SJCRH30 (cell line): ENCODE measurements around the gene TAS2R31. TPM values are rescaled to one million over a fixed set of nuclear protein-coding genes. Genes with fewer than 3 reads are reported as not detected.
"Not testable (repeated sequence)": the region's sequence is repeated elsewhere in the genome, so short reads cannot be mapped to it uniquely, and the experiment has no call there.

Experiments used
- DNase-seq, 2 experiments: peaks; one replicate each; pipeline ENCODE4 v3.0.0-alpha.2; 2015 to 2020
- H3K27ac ChIP-seq: fragments of 250-450 bp; sonication (Bioruptor Pico); 2 replicates; pipeline ENCODE4 v1.5.1; 2020; ENCODE audit warnings: mild to moderate bottlenecking, moderate library complexity
- H3K27me3 ChIP-seq: fragments of 250-450 bp; sonication (Bioruptor Pico); 2 replicates; pipeline ENCODE4 v1.5.1; 2020; ENCODE audit warnings: mild to moderate bottlenecking, moderate library complexity
- H3K36me3 ChIP-seq: fragments of 250-450 bp; sonication (Bioruptor Pico); 2 replicates; pipeline ENCODE4 v1.5.1; 2020; ENCODE audit warnings: mild to moderate bottlenecking, moderate library complexity
- H3K4me1 ChIP-seq: fragments of 250-450 bp; sonication (Bioruptor Pico); 2 replicates; pipeline ENCODE4 v1.5.1; 2020; ENCODE audit warnings: mild to moderate bottlenecking, moderate library complexity
- H3K4me3 ChIP-seq: fragments of 250-450 bp; sonication (Bioruptor Pico); 2 replicates; pipeline ENCODE4 v1.5.1; 2020; ENCODE audit warnings: mild to moderate bottlenecking, moderate library complexity
- H3K9me3 ChIP-seq: fragments of 250-450 bp; sonication (Bioruptor Pico); replicated peaks from 2 replicates; pipeline ENCODE4 v1.5.1; 2020; ENCODE audit warnings: mild to moderate bottlenecking, moderate library complexity
- total RNA-seq: library from RNA; depleted of rRNA; stranded (reverse); fragments of >200 nt; shearing (Covaris generic); gene quantifications from 2 replicates; pipeline ENCODE4 v1.2.3, GENCODE V29; 2014; rRNA removed

Gene TAS2R31
- total RNA-seq = 1.5 and 2.7 TPM in 2 replicates

- Histone ChIP-seq H3K36me3 (0 out of 2 replicates have a peak, but pooled peaks cover 3% of the 10 kb centered on the region), H3K4me1 (no peaks in the 10 kb centered on the region), H3K27ac (no peak within 1 kb of the TSS), H3K4me3 (no peak within 1 kb of the TSS), H3K9me3 (no peaks in the 10 kb centered on the region), H3K27me3 (no peaks in the 10 kb centered on the region)
- no peak for DNase-seq
These were observed at the start of gene TAS2R31 for GRCh38 chr12:11031307-11031706. Gene TAS2R31, minus strand, starts transcription at chr12:11031407. Its CDS starts 72 bp downstream, at chr12:11031335.

- no peaks in the 10 kb centered on the region for H3K27me3 ChIP-seq
- no peaks in the 10 kb centered on the region for H3K36me3 ChIP-seq
- H3K4me3 ChIP-seq = no peak overlapping the region
- H3K9me3 ChIP-seq = peaks cover 4% of the 10 kb centered on the region; the same call in 1 of the 2 replicates
- H3K4me1 ChIP-seq = no peaks in the 10 kb centered on the region
- DNase-seq = no peak
- H3K27ac ChIP-seq = no peak overlapping the region
These were observed 47.0 kb upstream of the TAS2R31 start for GRCh38 chr12:11078246-11078645.

- no peak overlapping the region for H3K4me3 ChIP-seq
- H3K4me1 ChIP-seq = no peaks in the 10 kb centered on the region
- no peaks in the 10 kb centered on the region for H3K9me3 ChIP-seq
- DNase-seq = no peak
- no peaks in the 10 kb centered on the region for H3K36me3 ChIP-seq
- H3K27me3 ChIP-seq = no peaks in the 10 kb centered on the region
- no peak overlapping the region for H3K27ac ChIP-seq
These were observed 44.4 kb upstream of the TAS2R31 start for GRCh38 chr12:11075642-11076041.

GRCh38 chr12:11071414-11071813 lies 40.2 kb upstream of the TAS2R31 start:
- no peak overlapping the region for H3K4me3 ChIP-seq
- no peak overlapping the region for H3K27ac ChIP-seq
- no peak for DNase-seq
- no peaks in the 10 kb centered on the region for H3K4me1 ChIP-seq
- no peaks in the 10 kb centered on the region for H3K36me3 ChIP-seq
- H3K9me3 ChIP-seq = no peaks in the 10 kb centered on the region
- no peaks in the 10 kb centered on the region for H3K27me3 ChIP-seq

GRCh38 chr12:11070999-11071398 lies 39.8 kb upstream of the TAS2R31 start:
- no peaks in the 10 kb centered on the region for H3K27me3 ChIP-seq

GRCh38 chr12:11069854-11070365 lies 38.7 kb upstream of the TAS2R31 start:
- no peak for DNase-seq
- Histone ChIP-seq H3K36me3 (no peaks in the 10 kb centered on the region), H3K9me3 (no peaks in the 10 kb centered on the region), H3K27ac (no peak overlapping the region), H3K27me3 (no peaks in the 10 kb centered on the region), H3K4me1 (no peaks in the 10 kb centered on the region), H3K4me3 (no peak overlapping the region)

More at GRCh38 chr12:11070999-11071398, 39.8 kb upstream of the TAS2R31 start:
- no peaks in the 10 kb centered on the region for H3K36me3 ChIP-seq
- DNase-seq = no peak
- no peaks in the 10 kb centered on the region for H3K9me3 ChIP-seq
- H3K27ac ChIP-seq = no peak overlapping the region
- no peak overlapping the region for H3K4me3 ChIP-seq
- no peaks in the 10 kb centered on the region for H3K4me1 ChIP-seq

GRCh38 chr12:11067514-11067913 lies 36.3 kb upstream of the TAS2R31 start:
- no peaks in the 10 kb centered on the region for H3K27me3 ChIP-seq
- H3K4me1 ChIP-seq = no peaks in the 10 kb centered on the region
- DNase-seq = peak; percentile 2 to 7
- no peak overlapping the region for H3K27ac ChIP-seq
- H3K36me3 ChIP-seq = no peaks in the 10 kb centered on the region
- H3K4me3 ChIP-seq = no peak overlapping the region
- no peaks in the 10 kb centered on the region for H3K9me3 ChIP-seq

- H3K4me3 ChIP-seq, DNase-seq, H3K27ac ChIP-seq, H3K36me3 ChIP-seq, H3K4me1 ChIP-seq, H3K9me3 ChIP-seq, H3K27me3 ChIP-seq: not testable (repeated sequence)
These were observed 31.0 kb upstream of the TAS2R31 start, which contains the start of gene TAS2R46 for GRCh38 chr12:11062194-11062593. Gene TAS2R46, minus strand, starts transcription at chr12:11062294. Its CDS starts 0 bp downstream, at chr12:11062294.

- no peaks in the 10 kb centered on the region for H3K36me3 ChIP-seq
- H3K27ac ChIP-seq = no peak overlapping the region
- no peaks in the 10 kb centered on the region for H3K4me1 ChIP-seq
- no peak for DNase-seq
- H3K9me3 ChIP-seq = no peaks in the 10 kb centered on the region
- H3K27me3 ChIP-seq = no peaks in the 10 kb centered on the region
- no peak overlapping the region for H3K4me3 ChIP-seq
These were observed 28.6 kb upstream of the TAS2R31 start for GRCh38 chr12:11059784-11060183.

- no peaks in the 10 kb centered on the region for H3K9me3 ChIP-seq
- H3K27me3 ChIP-seq = no peaks in the 10 kb centered on the region
- no peak overlapping the region for H3K27ac ChIP-seq
- no peaks in the 10 kb centered on the region for H3K36me3 ChIP-seq
- H3K4me3 ChIP-seq = no peak overlapping the region
- H3K4me1 ChIP-seq = no peaks in the 10 kb centered on the region
- DNase-seq = no peak
These were observed 27.8 kb upstream of the TAS2R31 start for GRCh38 chr12:11059041-11059440.

- Histone ChIP-seq H3K27me3 (no peaks in the 10 kb centered on the region), H3K36me3 (0 out of 2 replicates have a peak, but pooled peaks cover 6% of the 10 kb centered on the region)
- DNase-seq = no peak
These were observed 24.1 kb upstream of the TAS2R31 start for GRCh38 chr12:11055306-11055705.

GRCh38 chr12:11049806-11050531 lies 18.8 kb upstream of the TAS2R31 start:
- not testable (repeated sequence) for H3K4me3 ChIP-seq, DNase-seq, H3K4me1 ChIP-seq, H3K9me3 ChIP-seq, H3K27ac ChIP-seq, H3K27me3 ChIP-seq
- 0 out of 2 replicates have a peak, but pooled peaks cover 11% of the 10 kb centered on the region for H3K36me3 ChIP-seq

More at GRCh38 chr12:11055306-11055705, 24.1 kb upstream of the TAS2R31 start:
- Histone ChIP-seq H3K9me3 (0 out of 2 replicates have a peak, but pooled peaks cover 3% of the 10 kb centered on the region), H3K27ac (no peak overlapping the region), H3K4me3 (no peak overlapping the region), H3K4me1 (no peaks in the 10 kb centered on the region)

GRCh38 chr12:11041366-11041765 lies 10.2 kb upstream of the TAS2R31 start:
- not testable (repeated sequence) for H3K36me3 ChIP-seq, H3K4me3 ChIP-seq, DNase-seq, H3K9me3 ChIP-seq, H3K27me3 ChIP-seq, H3K4me1 ChIP-seq, H3K27ac ChIP-seq

GRCh38 chr12:11040162-11040561 lies 9.0 kb upstream of the TAS2R31 start:
- no peak for DNase-seq
- no peak overlapping the region for H3K4me3 ChIP-seq
- H3K4me1 ChIP-seq = no peaks in the 10 kb centered on the region
- H3K27me3 ChIP-seq = no peaks in the 10 kb centered on the region
- no peak overlapping the region for H3K27ac ChIP-seq
- H3K36me3 ChIP-seq = peaks cover 6% of the 10 kb centered on the region; the same call in 1 of the 2 replicates
- H3K9me3 ChIP-seq = no peaks in the 10 kb centered on the region

GRCh38 chr12:11039171-11039570 lies 8.0 kb upstream of the TAS2R31 start:
- H3K27ac ChIP-seq = no peak overlapping the region
- H3K36me3 ChIP-seq = peaks cover 6% of the 10 kb centered on the region; the same call in 1 of the 2 replicates
- H3K9me3 ChIP-seq = no peaks in the 10 kb centered on the region
- no peaks in the 10 kb centered on the region for H3K4me1 ChIP-seq
- H3K4me3 ChIP-seq = no peak overlapping the region
- no peaks in the 10 kb centered on the region for H3K27me3 ChIP-seq
- no peak for DNase-seq
